ENCODE results near the gene KIF23. TPM values are rescaled to one million over a fixed set of nuclear protein-coding genes. Genes with fewer than 3 reads are reported as not detected.

Gene KIF23
- polyA plus RNA-seq, 1 donor (not counting 4 experiments of a cell fraction or from before 2014, with no cell fraction given) = 28.8 TPM

DNA sequence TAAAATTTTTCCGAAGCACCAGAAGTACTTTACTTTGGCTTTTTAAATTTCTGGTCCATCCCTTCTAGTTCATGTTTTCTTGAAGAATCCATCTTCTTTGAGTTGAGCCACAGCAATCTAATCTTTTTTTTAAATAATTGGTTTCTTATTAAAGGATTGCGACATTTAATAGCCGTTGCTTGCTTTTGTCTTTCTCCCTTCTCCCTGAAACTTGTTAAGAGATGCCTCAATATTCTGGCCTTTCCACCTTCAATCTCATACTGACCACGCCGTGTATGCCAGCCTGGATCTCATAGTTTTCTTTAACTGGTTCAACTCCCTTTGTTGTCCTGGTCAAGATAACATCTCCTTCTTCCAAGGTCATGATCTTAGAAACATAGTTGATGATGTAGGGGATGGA, 20.1 kb downstream of the KIF23 start:
- Histone ChIP-seq H3K4me3 (ENCODE audit: control insufficient read depth in 2 of 3, extremely low read depth in 1 of 3, insufficient read depth in 2 of 3, low read depth in 1 of 3, low read length in 3 of 3) (no peak overlapping the region), H4K20me1 (ENCODE audit: control insufficient read depth, extremely low read depth, insufficient read depth, low read length) (no peaks in the 10 kb centered on the region), H3K9me3 (ENCODE audit: control insufficient read depth, low read depth, low read length) (no peaks in the 10 kb centered on the region), H3K4me1 (ENCODE audit: control insufficient read depth, extremely low read depth, insufficient read depth, low read length) (no peaks in the 10 kb centered on the region), H3K79me2 (ENCODE audit: control insufficient read depth, insufficient read depth, low read length) (peaks cover 13% of the 10 kb centered on the region), H3K27me3 (ENCODE audit: control insufficient read depth, extremely low read depth, insufficient read depth, low read length) (no peaks in the 10 kb centered on the region), H2AFZ (ENCODE audit: control insufficient read depth, low read length) (no peak overlapping the region), H3K27ac (ENCODE audit: control insufficient read depth, insufficient read depth, low read length) (no peak overlapping the region), H3K9me1 (ENCODE audit: control insufficient read depth, extremely low read depth, insufficient read depth, low read length) (no peaks in the 10 kb centered on the region), H3K4me2 (ENCODE audit: control insufficient read depth, extremely low read depth, insufficient read depth, low read depth, low read length) (no peak overlapping the region), H3K9ac (ENCODE audit: control insufficient read depth, extremely low read depth, insufficient read depth, low read length) (no peak overlapping the region), H3K36me3 (ENCODE audit: control insufficient read depth in 2 of 2, extremely low read depth in 1 of 2, insufficient read depth in 2 of 2, low read length in 2 of 2) (peaks cover 6 to 28% of the 10 kb centered on the region in 2 experiments)
- no peak for DNase-seq (ENCODE audit: low read depth, low spot score)
- dilution Hi-C loops (cut with MboI; ENCODE audit: extremely low pct_ligation_motif_present, low sequenced_read_pairs) = no loop called here
- no peak for TF ChIP-seq EZH2 (IDR thresholded peaks at IDR 0.05; ENCODE audit: low read length)
- no peak for FAIRE-seq

DNA sequence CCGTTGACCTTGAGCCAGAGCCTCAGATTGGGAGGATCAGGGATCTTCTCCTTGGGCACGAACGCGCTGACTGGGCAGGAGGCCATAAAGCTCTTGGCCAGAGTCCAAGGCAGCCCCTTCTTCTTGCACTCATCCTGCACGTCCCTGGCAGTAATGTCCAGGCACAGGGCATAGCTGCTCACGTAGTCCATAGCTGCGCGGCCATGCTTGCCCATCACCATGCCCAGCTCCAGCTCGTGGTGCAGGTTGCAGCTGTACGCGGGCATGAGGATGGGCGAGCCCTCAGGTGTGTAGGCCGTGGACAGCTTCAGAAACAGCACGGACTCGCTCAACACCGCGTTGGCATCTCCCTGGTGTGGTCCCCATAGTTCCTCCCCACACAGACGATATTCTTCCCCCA, 20.5 kb downstream of the KIF23 start:
- Histone ChIP-seq H3K4me1 (ENCODE audit: control insufficient read depth, extremely low read depth, insufficient read depth, low read length) (no peaks in the 10 kb centered on the region), H3K9me1 (ENCODE audit: control insufficient read depth, extremely low read depth, insufficient read depth, low read length) (no peaks in the 10 kb centered on the region), H2AFZ (ENCODE audit: control insufficient read depth, low read length) (no peak overlapping the region), H3K9me3 (ENCODE audit: control insufficient read depth, low read depth, low read length) (no peaks in the 10 kb centered on the region), H3K36me3 (ENCODE audit: control insufficient read depth in 2 of 2, extremely low read depth in 1 of 2, insufficient read depth in 2 of 2, low read length in 2 of 2) (peaks cover 6 to 29% of the 10 kb centered on the region in 2 experiments), H3K4me2 (ENCODE audit: control insufficient read depth, extremely low read depth, insufficient read depth, low read depth, low read length) (no peak overlapping the region), H3K27ac (ENCODE audit: control insufficient read depth, insufficient read depth, low read length) (no peak overlapping the region), H3K79me2 (ENCODE audit: control insufficient read depth, insufficient read depth, low read length) (peaks cover 13% of the 10 kb centered on the region), H3K9ac (ENCODE audit: control insufficient read depth, extremely low read depth, insufficient read depth, low read length) (no peak overlapping the region), H3K27me3 (ENCODE audit: control insufficient read depth, extremely low read depth, insufficient read depth, low read length) (no peaks in the 10 kb centered on the region), H4K20me1 (ENCODE audit: control insufficient read depth, extremely low read depth, insufficient read depth, low read length) (no peaks in the 10 kb centered on the region), H3K4me3 (ENCODE audit: control insufficient read depth in 2 of 3, extremely low read depth in 1 of 3, insufficient read depth in 2 of 3, low read depth in 1 of 3, low read length in 3 of 3) (no peak overlapping the region)
- TF ChIP-seq EZH2 (IDR thresholded peaks at IDR 0.05; ENCODE audit: low read length) = no peak
- TF ChIP-seq, protein P1, sequence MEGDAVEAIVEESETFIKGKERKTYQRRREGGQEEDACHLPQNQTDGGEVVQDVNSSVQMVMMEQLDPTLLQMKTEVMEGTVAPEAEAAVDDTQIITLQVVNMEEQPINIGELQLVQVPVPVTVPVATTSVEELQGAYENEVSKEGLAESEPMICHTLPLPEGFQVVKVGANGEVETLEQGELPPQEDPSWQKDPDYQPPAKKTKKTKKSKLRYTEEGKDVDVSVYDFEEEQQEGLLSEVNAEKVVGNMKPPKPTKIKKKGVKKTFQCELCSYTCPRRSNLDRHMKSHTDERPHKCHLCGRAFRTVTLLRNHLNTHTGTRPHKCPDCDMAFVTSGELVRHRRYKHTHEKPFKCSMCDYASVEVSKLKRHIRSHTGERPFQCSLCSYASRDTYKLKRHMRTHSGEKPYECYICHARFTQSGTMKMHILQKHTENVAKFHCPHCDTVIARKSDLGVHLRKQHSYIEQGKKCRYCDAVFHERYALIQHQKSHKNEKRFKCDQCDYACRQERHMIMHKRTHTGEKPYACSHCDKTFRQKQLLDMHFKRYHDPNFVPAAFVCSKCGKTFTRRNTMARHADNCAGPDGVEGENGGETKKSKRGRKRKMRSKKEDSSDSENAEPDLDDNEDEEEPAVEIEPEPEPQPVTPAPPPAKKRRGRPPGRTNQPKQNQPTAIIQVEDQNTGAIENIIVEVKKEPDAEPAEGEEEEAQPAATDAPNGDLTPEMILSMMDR (optimal IDR thresholded peaks at IDR 0.05 in 1 of 3, IDR thresholded peaks at IDR 0.05 in 1 of 3, conservative IDR thresholded peaks at IDR 0.05 in 1 of 3; ENCODE audit: extremely low read depth in 1 of 3, insufficient read depth in 2 of 3, low read length in 3 of 3) = no peak
- dilution Hi-C loops (cut with MboI; ENCODE audit: extremely low pct_ligation_motif_present, low sequenced_read_pairs) = no loop called here
- no peak for FAIRE-seq
- no peak for DNase-seq (ENCODE audit: low read depth, low spot score)

DNA sequence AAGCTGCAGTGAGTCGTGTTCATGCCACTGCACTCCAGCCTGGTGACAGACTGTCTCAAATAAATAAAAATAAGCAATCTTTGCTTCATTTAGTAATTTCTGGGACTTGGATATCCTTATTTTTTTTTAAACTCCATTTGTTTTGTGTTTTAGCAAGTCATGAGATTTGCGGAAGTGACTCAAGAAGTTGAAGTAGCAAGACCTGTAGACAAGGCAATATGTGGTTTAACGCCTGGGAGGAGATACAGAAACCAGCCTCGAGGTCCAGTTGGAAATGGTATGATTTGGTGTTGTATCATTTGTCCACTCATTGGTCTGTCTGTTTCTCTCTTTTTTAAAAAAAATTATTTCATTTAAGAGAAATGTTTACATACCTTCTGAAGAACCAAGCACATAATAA, 21.8 kb downstream of the KIF23 start:
- no peak for FAIRE-seq
- no peak for DNase-seq (ENCODE audit: low read depth, low spot score)
- Histone ChIP-seq H3K4me3 (ENCODE audit: control insufficient read depth in 2 of 3, extremely low read depth in 1 of 3, insufficient read depth in 2 of 3, low read depth in 1 of 3, low read length in 3 of 3) (no peak overlapping the region), H2AFZ (ENCODE audit: control insufficient read depth, low read length) (no peak overlapping the region), H3K9me3 (ENCODE audit: control insufficient read depth, low read depth, low read length) (no peaks in the 10 kb centered on the region), H3K9ac (ENCODE audit: control insufficient read depth, extremely low read depth, insufficient read depth, low read length) (no peak overlapping the region), H3K4me1 (ENCODE audit: control insufficient read depth, extremely low read depth, insufficient read depth, low read length) (no peaks in the 10 kb centered on the region), H3K27me3 (ENCODE audit: control insufficient read depth, extremely low read depth, insufficient read depth, low read length) (no peaks in the 10 kb centered on the region), H3K36me3 (ENCODE audit: control insufficient read depth in 2 of 2, extremely low read depth in 1 of 2, insufficient read depth in 2 of 2, low read length in 2 of 2) (peaks cover 7 to 33% of the 10 kb centered on the region in 2 experiments), H3K79me2 (ENCODE audit: control insufficient read depth, insufficient read depth, low read length) (peaks cover 8% of the 10 kb centered on the region), H3K27ac (ENCODE audit: control insufficient read depth, insufficient read depth, low read length) (no peak overlapping the region), H3K9me1 (ENCODE audit: control insufficient read depth, extremely low read depth, insufficient read depth, low read length) (no peaks in the 10 kb centered on the region), H4K20me1 (ENCODE audit: control insufficient read depth, extremely low read depth, insufficient read depth, low read length) (no peaks in the 10 kb centered on the region), H3K4me2 (ENCODE audit: control insufficient read depth, extremely low read depth, insufficient read depth, low read depth, low read length) (no peak overlapping the region)
- dilution Hi-C loops (cut with MboI; ENCODE audit: extremely low pct_ligation_motif_present, low sequenced_read_pairs) = no loop called here
- TF ChIP-seq EZH2 (IDR thresholded peaks at IDR 0.05; ENCODE audit: low read length) = no peak
- TF ChIP-seq, protein P1 (optimal IDR thresholded peaks at IDR 0.05 in 1 of 3, IDR thresholded peaks at IDR 0.05 in 1 of 3, conservative IDR thresholded peaks at IDR 0.05 in 1 of 3; ENCODE audit: extremely low read depth in 1 of 3, insufficient read depth in 2 of 3, low read length in 3 of 3) = no peak
